Endothelial cell of umbilical vein (primary cell): Measurements from ENCODE around the gene BORCS5.

Experiments used
- EZH2 ChIP-seq: IDR thresholded peaks from 2 replicates; pipeline ENCODE4 v1.6.1; 2012; ENCODE audit warnings: borderline replicate concordance, low read depth, mild to moderate bottlenecking, moderate library complexity, low read length, inconsistent platforms; ENCODE audit not compliant: severe bottlenecking
- GATA2 ChIP-seq: IDR thresholded peaks from 2 replicates; pipeline ENCODE4 v1.7.0; 2011; ENCODE audit warnings: low read depth, mild to moderate bottlenecking, moderate library complexity, mixed read lengths, low read length; ENCODE audit not compliant: insufficient read length, insufficient read depth
- MYC ChIP-seq: IDR thresholded peaks from one replicate; pipeline ENCODE4 v1.6.1; 2011; ENCODE audit warnings: mild to moderate bottlenecking, low read depth, low read length
- POLR2A ChIP-seq: IDR thresholded peaks from 2 replicates; pipeline ENCODE4 v1.6.1; 2012; ENCODE audit warnings: low read depth, mild to moderate bottlenecking, control low read depth, low read length
- POLR2AphosphoS5 ChIP-seq: IDR thresholded peaks from 2 replicates; pipeline ENCODE4 v1.6.1; 2012; ENCODE audit warnings: low read depth, mild to moderate bottlenecking, control low read depth, low read length, moderate library complexity; ENCODE audit not compliant: insufficient read depth
- TF ChIP-seq, protein P1 (sequence below), 2 donors: IDR thresholded peaks; 1 replicate in 1 of 2; 2 replicates in 1 of 2; pipeline ENCODE4 v1.5.1; 2011; ENCODE audit warnings: low read length in 2 of 2, mild to moderate bottlenecking in 2 of 2, moderate library complexity in 2 of 2, control low read depth in 1 of 2, inconsistent platforms in 1 of 2, low read depth in 1 of 2; ENCODE audit not compliant: insufficient read depth in 1 of 2; ENCODE audit errors: extremely low read depth in 1 of 2
- TF ChIP-seq, protein P2 (sequence below): IDR thresholded peaks from 2 replicates; pipeline ENCODE4 v1.6.1; 2011; ENCODE audit not compliant: insufficient read depth, insufficient read length

GRCh38 chr12:12425001-12425400 lies 68.1 kb downstream of the BORCS5 start:
- TF ChIP-seq, protein P1, sequence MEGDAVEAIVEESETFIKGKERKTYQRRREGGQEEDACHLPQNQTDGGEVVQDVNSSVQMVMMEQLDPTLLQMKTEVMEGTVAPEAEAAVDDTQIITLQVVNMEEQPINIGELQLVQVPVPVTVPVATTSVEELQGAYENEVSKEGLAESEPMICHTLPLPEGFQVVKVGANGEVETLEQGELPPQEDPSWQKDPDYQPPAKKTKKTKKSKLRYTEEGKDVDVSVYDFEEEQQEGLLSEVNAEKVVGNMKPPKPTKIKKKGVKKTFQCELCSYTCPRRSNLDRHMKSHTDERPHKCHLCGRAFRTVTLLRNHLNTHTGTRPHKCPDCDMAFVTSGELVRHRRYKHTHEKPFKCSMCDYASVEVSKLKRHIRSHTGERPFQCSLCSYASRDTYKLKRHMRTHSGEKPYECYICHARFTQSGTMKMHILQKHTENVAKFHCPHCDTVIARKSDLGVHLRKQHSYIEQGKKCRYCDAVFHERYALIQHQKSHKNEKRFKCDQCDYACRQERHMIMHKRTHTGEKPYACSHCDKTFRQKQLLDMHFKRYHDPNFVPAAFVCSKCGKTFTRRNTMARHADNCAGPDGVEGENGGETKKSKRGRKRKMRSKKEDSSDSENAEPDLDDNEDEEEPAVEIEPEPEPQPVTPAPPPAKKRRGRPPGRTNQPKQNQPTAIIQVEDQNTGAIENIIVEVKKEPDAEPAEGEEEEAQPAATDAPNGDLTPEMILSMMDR (IDR thresholded peaks at IDR 0.05; ENCODE audit: extremely low read depth in 1 of 2, insufficient read depth in 1 of 2, low read depth in 1 of 2, low read length in 2 of 2), result no peak
- TF ChIP-seq MYC (no peak), POLR2A (no peak), POLR2AphosphoS5 (no peak), EZH2 (no peak), GATA2 (no peak)
- TF ChIP-seq, protein P2, sequence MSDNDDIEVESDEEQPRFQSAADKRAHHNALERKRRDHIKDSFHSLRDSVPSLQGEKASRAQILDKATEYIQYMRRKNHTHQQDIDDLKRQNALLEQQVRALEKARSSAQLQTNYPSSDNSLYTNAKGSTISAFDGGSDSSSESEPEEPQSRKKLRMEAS, result no peak
